ENCODE data around the gene KIRREL3.

DNA sequence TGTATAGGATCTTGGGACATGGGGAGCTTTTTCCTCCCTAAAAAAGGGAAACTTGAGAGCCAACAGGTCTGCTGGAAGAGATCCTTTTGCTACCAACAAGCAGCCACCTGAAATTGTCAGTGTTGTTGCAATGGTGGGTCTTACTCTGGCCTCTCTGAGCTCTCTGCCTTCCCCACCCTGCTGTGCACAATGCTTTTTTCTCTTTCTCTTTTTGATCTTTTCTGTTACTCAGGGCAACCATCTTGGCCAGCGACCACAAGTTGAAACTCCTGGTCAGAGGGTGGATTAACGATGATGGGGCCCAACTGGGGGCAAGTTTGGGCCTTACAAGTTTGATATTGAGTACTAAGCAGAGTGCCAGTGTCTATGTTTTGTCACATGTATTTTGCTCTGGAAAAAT, 155.8 kb downstream of the KIRREL3 start:
- no peak for TF ChIP-seq CTCF (conservative IDR thresholded peaks at IDR 0.05)
- no peak for TF ChIP-seq EZH2 (IDR thresholded peaks at IDR 0.05; ENCODE audit: low read depth)
